Amniotic stem cell (primary cell): ENCODE results near the gene ADAP2.
"Not testable (repeated sequence)": the region's sequence is repeated elsewhere in the genome, so short reads cannot be mapped to it uniquely, and the experiment has no call there.

Experiments
- DNase-seq: peaks from one replicate; lab custom pipeline; 2025; lab: John Stamatoyannopoulos, UW

ADAP2 gene

GRCh38 chr17:30969989-30970830 is 48.5 kb downstream of the ADAP2 start:
- no peak for DNase-seq

DNA sequence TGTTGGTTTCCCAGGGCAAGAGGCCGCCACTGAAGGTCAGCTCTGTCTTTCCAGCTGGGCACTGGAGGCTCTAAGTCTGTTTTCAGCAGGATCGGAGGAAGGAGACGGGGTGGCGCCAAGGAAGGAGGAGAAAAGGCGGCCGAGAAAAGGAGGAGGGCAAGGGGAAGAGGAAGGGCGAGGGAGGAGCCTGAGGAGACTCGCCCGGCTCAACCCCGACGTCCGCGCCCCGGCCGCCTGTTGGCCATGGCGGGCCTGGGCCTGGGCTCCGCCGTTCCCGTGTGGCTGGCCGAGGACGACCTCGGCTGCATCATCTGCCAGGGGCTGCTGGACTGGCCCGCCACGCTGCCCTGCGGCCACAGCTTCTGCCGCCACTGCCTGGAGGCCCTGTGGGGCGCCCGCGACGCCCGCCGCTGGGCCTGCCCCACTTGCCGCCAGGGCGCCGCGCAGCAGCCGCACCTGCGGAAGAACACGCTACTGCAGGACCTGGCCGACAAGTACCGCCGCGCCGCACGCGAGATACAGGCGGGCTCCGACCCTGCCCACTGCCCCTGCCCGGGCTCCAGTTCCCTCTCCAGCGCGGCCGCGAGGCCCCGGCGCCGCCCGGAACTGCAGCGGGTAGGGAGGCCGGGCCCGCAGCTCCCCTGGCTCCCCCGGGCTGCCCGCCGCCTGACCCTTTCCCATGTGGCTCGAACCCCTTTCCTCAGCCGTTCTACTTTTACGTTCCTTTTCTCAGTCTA is 49.3 kb downstream of the ADAP2 start, which contains the start of gene RNF135:
RNF135 (plus strand) TSS at position 209 of the 737 bp plus-strand sequence; CDS start at position 244, 35 bp downstream.
- peak; percentile 51 for DNase-seq

GRCh38 chr17:30975042-30975820 is 53.5 kb downstream of the ADAP2 start:
- no peak for DNase-seq

DNA sequence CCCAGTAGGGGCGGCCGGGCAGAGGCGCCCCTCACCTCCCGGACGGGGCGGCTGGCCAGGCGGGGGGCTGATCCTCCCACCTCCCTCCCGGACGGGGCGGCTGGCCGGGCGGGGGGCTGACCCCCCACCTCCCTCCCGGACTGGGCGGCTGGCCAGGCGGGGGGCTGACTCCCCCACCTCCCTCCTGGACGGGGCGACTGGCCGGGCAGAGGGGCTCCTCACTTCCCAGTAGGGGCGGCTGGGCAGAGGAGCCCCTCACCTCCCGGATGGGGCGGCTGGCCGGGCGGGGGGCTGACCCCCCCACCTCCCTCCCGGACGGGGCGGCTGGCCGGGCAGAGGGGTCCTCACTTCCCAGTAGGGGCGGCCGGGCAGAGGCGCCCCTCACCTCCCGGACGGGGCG is 58.2 kb downstream of the ADAP2 start:
- not testable (repeated sequence) for DNase-seq

GRCh38 chr17:30981531-30982519 is 60.1 kb downstream of the ADAP2 start:
- DNase-seq: no peak

DNA sequence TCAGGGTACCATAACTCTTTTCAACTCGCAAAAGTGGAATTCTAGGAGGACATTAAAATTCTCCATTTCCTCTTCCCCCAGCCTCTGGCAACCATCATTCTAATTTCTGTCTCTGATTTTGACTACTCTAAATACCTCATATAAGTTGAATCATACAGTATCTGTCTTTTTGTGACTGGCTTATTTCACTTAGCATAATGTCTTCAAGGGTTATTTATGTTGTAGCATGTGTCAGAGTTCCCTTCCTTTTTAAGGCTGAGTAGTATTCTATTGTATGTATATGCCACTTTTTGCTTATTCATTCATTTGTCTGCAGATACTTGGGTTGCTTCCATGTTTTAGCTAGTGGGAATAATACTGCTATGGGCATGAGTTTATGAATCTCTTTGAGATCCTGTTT is 61.1 kb downstream of the ADAP2 start:
- DNase-seq: no peak

DNA sequence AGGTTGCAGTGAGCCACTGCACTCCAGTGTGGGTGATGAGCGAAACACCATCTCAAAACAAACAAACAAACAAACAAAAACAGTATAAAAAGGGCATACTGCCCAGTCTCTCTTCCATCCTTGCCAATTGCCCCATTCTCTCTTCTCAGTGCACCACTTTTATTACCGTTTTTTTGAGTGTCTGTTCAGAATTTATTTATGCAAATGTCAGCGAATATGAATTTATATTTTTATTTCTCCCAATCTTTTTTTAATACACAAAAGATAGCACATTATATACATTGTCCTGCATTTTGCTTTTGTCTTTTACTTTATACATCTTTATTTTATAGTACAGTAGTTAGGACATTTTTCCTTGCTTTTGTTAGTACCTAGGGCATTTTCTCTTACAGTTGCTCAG is 68.7 kb downstream of the ADAP2 start:
- no peak for DNase-seq

- no peak for DNase-seq
Observed at GRCh38 chr17:30992551-30992950, 70.8 kb downstream of the ADAP2 start.

DNA sequence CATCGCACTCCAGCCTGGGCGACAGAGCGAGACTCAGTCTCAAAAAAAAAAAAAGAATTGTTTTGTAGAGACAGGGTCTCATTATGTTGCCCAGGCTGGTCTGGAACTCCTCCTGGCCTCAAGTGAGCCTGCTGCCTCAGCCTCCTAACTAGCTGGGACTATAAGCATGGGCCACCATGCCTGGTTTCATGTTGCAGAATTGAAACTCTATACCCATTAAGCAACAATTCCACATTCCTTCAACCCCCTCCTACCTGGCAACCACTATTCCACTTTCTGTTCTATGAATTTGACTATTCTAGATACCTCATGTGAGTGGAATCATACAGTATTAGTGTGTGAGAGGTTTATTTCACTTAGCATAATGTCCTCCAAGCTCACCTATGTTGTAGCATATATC is 73.6 kb downstream of the ADAP2 start:
- DNase-seq: no peak

- DNase-seq: no peak
Observed at GRCh38 chr17:30996486-30996885, 74.7 kb downstream of the ADAP2 start.

DNA sequence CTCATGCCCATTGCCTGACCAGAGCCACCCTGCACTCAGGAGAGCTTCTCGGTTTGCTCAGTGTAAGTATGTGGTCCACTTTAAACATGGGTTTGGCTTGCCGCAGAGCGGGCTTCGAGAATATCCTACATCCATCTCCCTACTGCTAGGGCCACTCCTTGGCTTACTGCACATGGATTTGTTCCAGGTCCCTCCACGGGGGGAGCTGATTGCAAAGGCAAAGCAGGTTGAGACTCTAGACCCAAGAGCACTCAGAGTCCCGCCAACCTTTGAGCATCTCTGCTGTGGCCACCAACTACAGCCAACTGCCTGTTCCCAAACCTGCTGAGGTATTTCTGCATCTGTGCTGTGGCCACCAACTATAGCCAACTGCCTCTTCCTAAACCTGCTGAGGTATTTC is 75.5 kb downstream of the ADAP2 start:
- DNase-seq: no peak

GRCh38 chr17:30997842-30998241 is 76.1 kb downstream of the ADAP2 start:
- no peak for DNase-seq

DNA sequence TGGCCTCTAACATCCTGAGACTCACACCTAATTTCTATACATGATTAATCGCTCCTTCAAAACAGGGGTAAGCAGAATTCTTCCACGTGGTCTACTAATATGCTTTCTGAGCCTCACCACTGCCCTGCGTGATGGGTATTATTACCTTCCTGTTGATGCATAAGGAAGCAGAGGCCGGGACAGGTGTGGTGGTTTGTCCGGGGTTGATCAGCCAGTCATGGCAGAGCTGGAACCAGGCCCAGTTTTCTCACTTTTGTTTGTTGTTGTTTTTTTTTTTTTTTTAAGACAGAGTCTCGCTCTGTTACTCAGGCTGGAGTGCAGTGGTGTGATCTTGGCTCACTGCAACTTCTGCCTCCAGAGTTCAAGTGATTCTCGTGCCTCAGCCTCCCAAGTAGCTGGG is 80.3 kb downstream of the ADAP2 start:
- no peak for DNase-seq

DNA sequence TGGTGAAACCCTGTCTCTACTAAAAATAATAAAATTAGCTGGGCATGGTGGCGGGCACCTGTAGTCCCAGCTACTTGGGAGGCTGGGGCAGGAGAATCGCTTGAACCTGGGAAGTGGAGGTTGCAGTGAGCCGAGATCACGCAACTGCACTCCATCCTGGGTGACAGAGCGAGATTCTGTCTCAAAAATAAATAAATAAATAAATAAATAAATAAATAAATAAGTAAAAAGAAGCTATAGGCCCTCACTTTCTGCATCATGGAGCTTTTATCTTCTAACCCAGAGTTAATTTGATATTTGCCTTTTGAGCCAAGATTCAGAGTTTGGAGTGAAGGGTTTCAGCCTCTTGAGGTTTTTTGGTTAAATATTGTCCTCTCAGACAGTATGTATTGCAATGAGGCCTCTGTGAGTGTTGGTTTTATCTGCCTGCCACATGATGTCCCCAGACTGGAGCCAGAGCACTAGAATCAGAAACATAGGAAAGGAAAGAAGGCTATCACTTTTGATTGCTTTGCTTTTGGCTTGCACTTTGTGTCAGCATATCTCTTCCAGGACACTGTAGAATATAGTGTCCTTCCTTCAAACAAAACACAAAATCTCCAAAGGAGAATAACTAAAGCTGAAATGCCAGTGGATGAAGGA is 81.6 kb downstream of the ADAP2 start:
- no peak for DNase-seq

GRCh38 chr17:31004160-31004559 is 82.4 kb downstream of the ADAP2 start:
- DNase-seq: no peak

DNA sequence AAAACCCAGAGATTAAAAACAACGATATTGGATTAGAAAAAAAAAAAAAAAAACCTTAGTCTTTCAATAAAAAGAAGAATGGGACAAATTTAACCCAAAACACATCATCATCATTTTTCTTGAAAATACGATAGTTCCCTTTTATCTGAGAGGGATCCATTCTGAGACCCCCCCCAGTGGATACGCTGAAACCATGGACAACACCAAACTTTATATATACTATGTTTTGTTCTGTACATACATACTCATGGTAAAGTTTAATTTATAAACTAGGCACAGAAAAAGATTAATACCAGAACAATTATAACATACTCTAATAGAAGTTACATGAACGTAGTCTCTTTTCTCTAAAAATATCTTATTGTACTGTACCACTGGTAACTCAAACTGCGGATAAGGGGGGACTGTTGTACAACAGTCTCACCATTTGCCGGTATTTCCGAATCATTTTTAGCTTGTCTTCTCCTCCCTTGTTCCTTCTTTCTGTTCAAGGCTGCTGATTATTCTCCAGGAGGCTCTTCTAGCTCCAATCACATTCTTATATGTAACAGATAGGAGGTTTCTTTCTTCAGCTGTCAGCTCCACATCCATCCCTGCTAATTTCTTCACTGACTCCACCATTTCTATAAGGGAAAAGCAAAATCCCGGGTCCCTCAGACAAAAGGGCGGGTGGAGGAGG is 86.1 kb downstream of the ADAP2 start:
- no peak for DNase-seq

DNA sequence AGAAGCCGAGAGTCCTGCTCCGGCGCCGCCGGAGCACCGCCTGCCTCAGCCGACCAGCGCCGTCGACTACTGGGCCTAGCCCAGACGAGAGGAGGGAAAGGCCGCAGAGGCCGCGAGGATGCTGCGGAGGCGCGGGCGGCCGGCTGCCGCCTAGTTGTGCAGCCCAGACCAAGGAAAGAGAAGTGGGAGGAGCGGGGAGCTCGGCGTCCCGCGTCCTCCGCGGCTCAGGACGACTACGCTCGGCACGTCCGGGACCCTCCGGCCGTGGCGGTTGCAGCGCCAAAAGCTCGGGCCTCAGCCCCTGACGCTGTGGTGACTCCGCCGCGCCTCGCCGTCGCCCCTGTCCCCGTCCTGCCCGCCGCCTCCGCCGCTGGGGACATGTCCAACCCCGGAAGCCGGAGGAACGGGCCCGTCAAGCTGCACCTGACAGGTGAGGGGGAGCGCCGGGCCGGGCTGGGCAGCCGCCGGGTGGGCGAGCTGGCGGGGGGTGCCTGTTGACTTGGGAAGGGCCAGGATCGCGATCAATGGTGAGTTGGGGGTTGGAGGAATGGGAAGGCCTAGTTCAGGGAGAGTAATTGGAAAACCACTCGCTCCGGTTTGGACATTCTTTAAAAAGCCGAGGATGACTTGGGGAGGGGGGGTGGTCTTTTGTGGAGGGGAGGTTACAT is 86.8 kb downstream of the ADAP2 start:
- DNase-seq: no peak
